22Rv1 (cell line): ENCODE measurements around the gene ADPRS.

Experiments used
- H3K27ac ChIP-seq: fragments of 450-650 bp; 2 replicates; pipeline ENCODE4 v1.5.1; 2017
- ZFX ChIP-seq: fragments of 450-650 bp; IDR thresholded peaks from 2 replicates; pipeline ENCODE4 v1.6.1; 2017; ENCODE audit warnings: antibody characterized with exemption, borderline replicate concordance
- TF ChIP-seq, protein P1 (sequence below): fragments of 450-650 bp; IDR thresholded peaks from 2 replicates; pipeline ENCODE4 v1.5.1; 2017; ENCODE audit warnings: mild to moderate bottlenecking

ADPRS gene

DNA sequence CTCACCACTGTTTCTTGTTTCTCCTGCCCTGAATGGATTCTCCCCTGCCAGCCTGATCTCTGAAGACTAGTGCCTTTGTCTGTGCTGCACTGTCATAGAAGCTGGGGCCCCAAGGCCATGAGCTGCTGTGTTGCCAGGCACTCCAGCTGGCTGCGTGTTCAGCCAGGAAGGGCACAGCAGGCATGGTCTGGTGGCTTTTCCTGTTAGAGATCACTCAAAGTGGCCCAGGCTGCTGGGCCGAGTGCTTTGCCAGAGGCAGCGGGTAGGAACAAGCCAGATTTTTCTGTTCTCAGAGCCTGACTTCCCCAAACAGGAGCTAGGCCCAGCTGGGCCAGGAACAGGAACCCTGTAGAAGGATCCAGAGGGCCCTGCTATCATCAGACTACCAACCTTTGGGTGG is 5.2 kb downstream of the ADPRS start:
- no peak for TF ChIP-seq ZFX
- TF ChIP-seq, protein P1, sequence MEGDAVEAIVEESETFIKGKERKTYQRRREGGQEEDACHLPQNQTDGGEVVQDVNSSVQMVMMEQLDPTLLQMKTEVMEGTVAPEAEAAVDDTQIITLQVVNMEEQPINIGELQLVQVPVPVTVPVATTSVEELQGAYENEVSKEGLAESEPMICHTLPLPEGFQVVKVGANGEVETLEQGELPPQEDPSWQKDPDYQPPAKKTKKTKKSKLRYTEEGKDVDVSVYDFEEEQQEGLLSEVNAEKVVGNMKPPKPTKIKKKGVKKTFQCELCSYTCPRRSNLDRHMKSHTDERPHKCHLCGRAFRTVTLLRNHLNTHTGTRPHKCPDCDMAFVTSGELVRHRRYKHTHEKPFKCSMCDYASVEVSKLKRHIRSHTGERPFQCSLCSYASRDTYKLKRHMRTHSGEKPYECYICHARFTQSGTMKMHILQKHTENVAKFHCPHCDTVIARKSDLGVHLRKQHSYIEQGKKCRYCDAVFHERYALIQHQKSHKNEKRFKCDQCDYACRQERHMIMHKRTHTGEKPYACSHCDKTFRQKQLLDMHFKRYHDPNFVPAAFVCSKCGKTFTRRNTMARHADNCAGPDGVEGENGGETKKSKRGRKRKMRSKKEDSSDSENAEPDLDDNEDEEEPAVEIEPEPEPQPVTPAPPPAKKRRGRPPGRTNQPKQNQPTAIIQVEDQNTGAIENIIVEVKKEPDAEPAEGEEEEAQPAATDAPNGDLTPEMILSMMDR: no peak
- no peak overlapping the region for H3K27ac ChIP-seq

DNA sequence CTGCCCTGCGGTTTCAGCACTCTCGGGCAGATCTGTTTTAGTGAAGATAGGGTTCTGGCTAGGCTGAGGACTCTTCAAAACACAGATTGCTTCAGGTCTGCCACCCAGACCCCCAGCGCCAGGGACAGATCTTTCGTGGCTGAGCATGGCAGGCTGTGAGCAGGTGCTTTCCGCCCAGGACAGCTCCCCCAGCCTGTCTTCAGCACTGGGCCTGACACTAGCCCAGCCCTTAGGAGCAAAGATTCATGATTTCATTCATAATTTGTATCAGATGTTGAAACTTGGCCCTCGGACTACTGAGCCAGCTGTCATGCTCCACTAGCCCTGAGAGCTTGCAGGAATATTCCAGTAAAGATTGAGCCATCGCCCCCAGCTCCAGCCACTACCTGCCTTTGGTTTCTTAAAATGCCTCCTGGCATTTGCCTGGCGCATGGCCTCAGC is 5.9 kb downstream of the ADPRS start:
- H3K27ac ChIP-seq: no peak overlapping the region
- no peak for TF ChIP-seq ZFX
- TF ChIP-seq, protein P1: no peak

DNA sequence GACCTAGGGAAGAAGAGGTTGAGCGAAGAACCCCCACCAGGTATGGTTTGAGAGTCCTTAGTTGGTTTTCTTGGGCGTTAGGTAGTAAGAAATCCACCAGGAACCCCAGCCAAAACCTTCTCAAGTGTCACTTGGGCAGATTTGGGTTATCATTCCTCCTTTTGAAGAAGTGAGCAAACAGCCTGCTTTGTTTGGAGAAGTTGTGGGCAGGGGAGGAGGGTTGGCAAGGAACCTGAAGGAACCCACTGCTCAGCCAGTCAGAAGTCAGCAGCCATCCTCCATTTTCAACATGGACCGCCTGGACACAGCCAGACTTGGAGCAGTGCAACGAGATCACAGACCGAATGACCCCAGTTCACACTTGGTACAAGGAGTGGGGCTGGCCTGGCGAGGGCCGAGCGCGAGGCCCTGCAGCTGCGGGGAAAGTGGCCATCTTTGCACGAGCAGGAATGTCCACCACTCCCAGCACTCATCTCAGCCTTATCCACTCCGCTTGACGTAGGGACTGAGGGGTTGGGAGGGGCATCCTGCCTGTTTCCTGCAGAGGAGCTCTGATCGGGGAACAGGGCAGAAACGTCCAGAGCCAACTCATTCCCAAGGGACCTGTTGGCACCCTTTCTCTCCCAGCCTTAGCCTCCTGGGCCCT is 7.2 kb downstream of the ADPRS start:
- TF ChIP-seq ZFX: no peak
- TF ChIP-seq, protein P1: no peak
- H3K27ac ChIP-seq: no peak overlapping the region

GRCh38 chr1:36096500-36097432 is 8.1 kb downstream of the ADPRS start:
- 0 out of 2 replicates have a peak overlapping the region, but pooled peaks have one; percentile 8 for H3K27ac ChIP-seq
- TF ChIP-seq ZFX: no peak

- 0 out of 2 replicates have a peak overlapping the region, but pooled peaks have one; percentile 8 for H3K27ac ChIP-seq
- no peak for TF ChIP-seq ZFX
- TF ChIP-seq, protein P1: no peak
Measured at GRCh38 chr1:36097693-36098585, 9.2 kb downstream of the ADPRS start.

GRCh38 chr1:36098650-36099365 is 10.1 kb downstream of the ADPRS start:
- no peak overlapping the region for H3K27ac ChIP-seq
- TF ChIP-seq, protein P1: no peak
- TF ChIP-seq ZFX: no peak
